HepG2 (cell line): ENCODE results near the gene GPC6. TPM values are rescaled to one million over a fixed set of nuclear protein-coding genes. Genes with fewer than 3 reads are reported as not detected.

Experiments
- ATAC-seq: fragments of 200-7000 bp; cut with Tn5 transposase; 3 replicates; pipeline ENCODE4 v1.9.1; 2020; ENCODE audit warnings: mild to moderate bottlenecking, moderate library complexity
- BruUV-seq: library from RNA; stranded (reverse); fragments of 400-500 nt; replicated peaks from 2 replicates; lab custom pipeline; 2021; lab: Mats Ljungman, UMichigan
- CTCF ChIA-PET: fragments of 300-600 bp; formaldehyde crosslinking; extraction: SDS; loops from one replicate; lab custom pipeline; 2021; ENCODE audit warnings: low total read pairs, inconsistent platforms, low intra/inter-chr PET ratio; lab: Yijun Ruan, JAX
- POLR2A ChIA-PET: fragments of 350-600 bp; sonication (Branson Sonifier 250); formaldehyde crosslinking; loops from one replicate; lab custom pipeline; 2020; ENCODE audit warnings: antibody characterized with exemption, inconsistent platforms; lab: Yijun Ruan, JAX
- DNase-seq: peaks from one replicate; pipeline ENCODE4 v3.0.0-alpha.2; 2015; ENCODE audit warnings: low spot score
- FAIRE-seq: peaks from 3 replicates; lab custom pipeline; 2011; peaks lifted over from hg19 to GRCh38; lab: Jason Lieb, UNC
- H2AFZ ChIP-seq: one replicate; pipeline ENCODE4 v1.6.1; 2011; ENCODE audit warnings: low read length, inconsistent platforms
- H3K27ac ChIP-seq: fragments of 300-600 bp; 3 replicates; pipeline ENCODE4 v1.8.0; 2011; ENCODE audit warnings: mixed run types, mild to moderate bottlenecking, mixed read lengths, low read length, inconsistent platforms; ENCODE audit not compliant: insufficient read depth; ENCODE audit errors: extremely low read length
- H3K27me3 ChIP-seq, 2 experiments: fragments of 200-600 bp in 1 of 2; 2 replicates in 1 of 2; 3 replicates in 1 of 2; pipeline versions ENCODE4 v1.6.0 to v1.8.0; 2011; ENCODE audit warnings: low read length in 2 of 2, mild to moderate bottlenecking in 2 of 2, moderate library complexity in 2 of 2, inconsistent platforms in 1 of 2; ENCODE audit not compliant: insufficient read depth in 2 of 2, control insufficient read depth in 1 of 2
- H3K36me3 ChIP-seq, 2 experiments: fragments of 200-600 bp in 1 of 2; replicated peaks in 1 of 2; 2 replicates in 1 of 2; 3 replicates in 1 of 2; pipeline versions ENCODE4 v1.5.1 to v1.8.0; 2011; ENCODE audit warnings: low read length in 2 of 2, inconsistent platforms in 1 of 2; ENCODE audit not compliant: insufficient read depth in 2 of 2, control insufficient read depth in 1 of 2
- H3K4me1 ChIP-seq: 2 replicates; pipeline ENCODE4 v1.5.1; 2012; ENCODE audit warnings: low read length, inconsistent platforms; ENCODE audit not compliant: insufficient read depth
- H3K4me2 ChIP-seq: 2 replicates; pipeline ENCODE4 v1.6.0; 2011; ENCODE audit warnings: low read depth, low read length, inconsistent platforms
- H3K4me3 ChIP-seq, 3 experiments: fragments of 200-600 bp in 1 of 3; sonication (generic), shearing (Covaris generic) in 1 of 3; replicated peaks in 1 of 3; 2 replicates each; pipeline ENCODE4 v1.5.1; 2011 to 2016; ENCODE audit warnings: low read length in 3 of 3, inconsistent platforms in 2 of 3, low read depth in 2 of 3, mild to moderate bottlenecking in 2 of 3, control low read depth in 1 of 3, mixed read lengths in 1 of 3; ENCODE audit not compliant: insufficient read depth in 1 of 3
- H3K79me2 ChIP-seq: one replicate; pipeline ENCODE4 v1.6.1; 2011; ENCODE audit warnings: low read length, inconsistent platforms; ENCODE audit not compliant: insufficient read depth
- H3K9ac ChIP-seq: 2 replicates; pipeline ENCODE4 v1.6.0; 2011; ENCODE audit warnings: mild to moderate bottlenecking, low read depth, low read length, inconsistent platforms; ENCODE audit not compliant: insufficient read depth
- H3K9me3 ChIP-seq: 2 replicates; pipeline ENCODE4 v1.5.1; 2012; ENCODE audit warnings: mild to moderate bottlenecking, low read length
- H4K20me1 ChIP-seq: 2 replicates; pipeline ENCODE4 v1.6.0; 2011; ENCODE audit warnings: inconsistent platforms, mild to moderate bottlenecking, low read length, moderate library complexity; ENCODE audit not compliant: insufficient read depth
- CHD4 ChIP-seq: fragments of 200-600 bp; sonication (generic); IDR thresholded peaks from 2 replicates; pipeline ENCODE4 v1.7.0; 2017; ENCODE audit warnings: mild to moderate bottlenecking, low read length, borderline replicate concordance
- EHMT2 ChIP-seq: fragments of 200-600 bp; sonication (generic); IDR thresholded peaks from 2 replicates; pipeline ENCODE4 v1.7.0; 2017; ENCODE audit warnings: antibody characterized with exemption, low read depth, low read length, borderline replicate concordance
- MAFG ChIP-seq: sonication (generic); formaldehyde crosslinking; IDR thresholded peaks from 2 replicates; pipeline ENCODE4 v1.5.1; 2020; ENCODE audit warnings: mild to moderate bottlenecking, missing genetic modification reagents
- ZNF333 ChIP-seq: sonication (generic); formaldehyde crosslinking; IDR thresholded peaks from 2 replicates; pipeline ENCODE4 v1.4.0; 2020; ENCODE audit warnings: mild to moderate bottlenecking, missing genetic modification reagents, borderline replicate concordance
- WGBS: methylation state at CpG from one replicate; pipeline ENCODE4 v1.1.6; 2017; ENCODE audit warnings: low lambda C conversion rate; 5-methylcytosine and 5-hydroxymethylcytosine counted together
- in situ Hi-C: cut with HindIII; loops from 2 replicates; pipeline ENCODE4 v1.10.0; 2017; ENCODE audit warnings: low pct_unique_long_range_greater_than_20kb; ENCODE audit not compliant: extremely low pct_ligation_motif_present
- intact Hi-C: fragments of 100-400 bp; cut with micrococcal nuclease; formaldehyde crosslinking; loops from one replicate; pipeline ENCODE4 v1.10.0; 2022; ENCODE audit not compliant: unreplicated experiment
- polyA plus RNA-seq, 8 experiments: library from polyadenylated mRNA; depleted of rRNA in 3 of 8; stranded (reverse) in 7 of 8; unstranded in 1 of 8; fragments of >200 nt; fragmentation: Illumina TruSeq in 4 of 8; extraction: Trizol in 4 of 8; gene quantifications; 2 replicates each; pipeline versions ENCODE4 v1.2.1 to v1.2.3, GENCODE V29; 2011 to 2016; ENCODE audit warnings: low read depth in 4 of 8, missing spikeins in 1 of 8, mixed read lengths in 1 of 8; ENCODE audit not compliant: insufficient read depth in 1 of 8
- total RNA-seq, 5 experiments: library from RNA; depleted of rRNA; stranded (reverse); fragments of >200 nt; fragmentation: Illumina TruSeq; extraction: Trizol; gene quantifications; 2 replicates each; pipeline ENCODE4 v1.2.3, GENCODE V29; 2016; ENCODE audit warnings: low read depth in 1 of 5
- TF ChIP-seq, protein P1 (sequence below): IDR thresholded peaks from 2 replicates; pipeline ENCODE4 v1.6.1; 2016; ENCODE audit warnings: low read depth, control low read depth
- TF ChIP-seq, protein P2 (sequence below): sonication (generic); formaldehyde crosslinking; IDR thresholded peaks from 2 replicates; pipeline ENCODE4 v1.5.0; 2020; ENCODE audit warnings: missing genetic modification reagents
- TF ChIP-seq, protein P3 (sequence below): sonication (generic); formaldehyde crosslinking; IDR thresholded peaks from 2 replicates; pipeline ENCODE4 v1.9.0; 2021; ENCODE audit warnings: missing genetic modification reagents, mild to moderate bottlenecking, borderline replicate concordance
- TF ChIP-seq, protein P4 (sequence below): sonication (generic); formaldehyde crosslinking; IDR thresholded peaks from 2 replicates; pipeline ENCODE4 v1.5.1; 2020; ENCODE audit warnings: missing genetic modification reagents, mild to moderate bottlenecking, borderline replicate concordance

Gene GPC6
- total and polyA plus RNA-seq, 2 of the 13 experiments (the other 11 are each of a cell fraction or from before 2014, with no cell fraction given) = 24.5 to 33.9 TPM

DNA sequence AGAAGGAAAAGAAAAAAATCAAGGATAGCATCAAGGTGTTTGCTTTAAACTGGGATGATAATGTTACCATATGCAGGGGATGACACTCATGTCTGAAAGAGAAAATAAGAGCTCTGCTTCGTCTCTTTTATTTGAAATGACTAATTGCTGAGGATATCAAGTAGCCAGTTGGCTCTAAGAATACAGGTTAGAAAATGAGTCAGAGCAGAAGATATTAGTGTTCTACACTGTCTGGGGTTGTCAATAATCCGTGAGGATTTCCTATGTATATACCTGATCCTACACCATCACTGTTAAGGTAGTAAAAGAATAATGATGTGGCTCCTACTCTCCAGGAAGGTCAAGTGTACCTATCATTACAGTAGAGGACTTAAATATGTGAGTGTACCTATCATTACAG, 562.5 kb downstream of the GPC6 start:
- TF ChIP-seq, protein P1, sequence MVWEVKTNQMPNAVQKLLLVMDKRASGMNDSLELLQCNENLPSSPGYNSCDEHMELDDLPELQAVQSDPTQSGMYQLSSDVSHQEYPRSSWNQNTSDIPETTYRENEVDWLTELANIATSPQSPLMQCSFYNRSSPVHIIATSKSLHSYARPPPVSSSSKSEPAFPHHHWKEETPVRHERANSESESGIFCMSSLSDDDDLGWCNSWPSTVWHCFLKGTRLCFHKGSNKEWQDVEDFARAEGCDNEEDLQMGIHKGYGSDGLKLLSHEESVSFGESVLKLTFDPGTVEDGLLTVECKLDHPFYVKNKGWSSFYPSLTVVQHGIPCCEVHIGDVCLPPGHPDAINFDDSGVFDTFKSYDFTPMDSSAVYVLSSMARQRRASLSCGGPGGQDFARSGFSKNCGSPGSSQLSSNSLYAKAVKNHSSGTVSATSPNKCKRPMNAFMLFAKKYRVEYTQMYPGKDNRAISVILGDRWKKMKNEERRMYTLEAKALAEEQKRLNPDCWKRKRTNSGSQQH (CRISPR knock-in tag) = no peak
- TF ChIP-seq, protein P2, sequence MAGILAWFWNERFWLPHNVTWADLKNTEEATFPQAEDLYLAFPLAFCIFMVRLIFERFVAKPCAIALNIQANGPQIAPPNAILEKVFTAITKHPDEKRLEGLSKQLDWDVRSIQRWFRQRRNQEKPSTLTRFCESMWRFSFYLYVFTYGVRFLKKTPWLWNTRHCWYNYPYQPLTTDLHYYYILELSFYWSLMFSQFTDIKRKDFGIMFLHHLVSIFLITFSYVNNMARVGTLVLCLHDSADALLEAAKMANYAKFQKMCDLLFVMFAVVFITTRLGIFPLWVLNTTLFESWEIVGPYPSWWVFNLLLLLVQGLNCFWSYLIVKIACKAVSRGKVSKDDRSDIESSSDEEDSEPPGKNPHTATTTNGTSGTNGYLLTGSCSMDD (CRISPR knock-in tag) = no peak
- TF ChIP-seq, protein P3, sequence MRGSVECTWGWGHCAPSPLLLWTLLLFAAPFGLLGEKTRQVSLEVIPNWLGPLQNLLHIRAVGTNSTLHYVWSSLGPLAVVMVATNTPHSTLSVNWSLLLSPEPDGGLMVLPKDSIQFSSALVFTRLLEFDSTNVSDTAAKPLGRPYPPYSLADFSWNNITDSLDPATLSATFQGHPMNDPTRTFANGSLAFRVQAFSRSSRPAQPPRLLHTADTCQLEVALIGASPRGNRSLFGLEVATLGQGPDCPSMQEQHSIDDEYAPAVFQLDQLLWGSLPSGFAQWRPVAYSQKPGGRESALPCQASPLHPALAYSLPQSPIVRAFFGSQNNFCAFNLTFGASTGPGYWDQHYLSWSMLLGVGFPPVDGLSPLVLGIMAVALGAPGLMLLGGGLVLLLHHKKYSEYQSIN (CRISPR knock-in tag) = no peak
- TF ChIP-seq EHMT2 (no peak), MAFG (no peak), CHD4 (no peak), ZNF333 (no peak)
- TF ChIP-seq, protein P4, sequence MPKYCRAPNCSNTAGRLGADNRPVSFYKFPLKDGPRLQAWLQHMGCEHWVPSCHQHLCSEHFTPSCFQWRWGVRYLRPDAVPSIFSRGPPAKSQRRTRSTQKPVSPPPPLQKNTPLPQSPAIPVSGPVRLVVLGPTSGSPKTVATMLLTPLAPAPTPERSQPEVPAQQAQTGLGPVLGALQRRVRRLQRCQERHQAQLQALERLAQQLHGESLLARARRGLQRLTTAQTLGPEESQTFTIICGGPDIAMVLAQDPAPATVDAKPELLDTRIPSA (CRISPR knock-in tag) = no peak
- Histone ChIP-seq H3K9me3 (no peaks in the 10 kb centered on the region), H4K20me1 (no peaks in the 10 kb centered on the region), H2AFZ (no peak overlapping the region), H3K4me3 (no peak overlapping the region), H3K79me2 (no peaks in the 10 kb centered on the region), H3K27ac (no peak overlapping the region), H3K4me2 (no peak overlapping the region), H3K27me3 (no peaks in the 10 kb centered on the region), H3K9ac (no peak overlapping the region), H3K36me3 (no peaks in the 10 kb centered on the region), H3K4me1 (peaks cover 24% of the 10 kb centered on the region)
- BruUV-seq = no TSS peak
- intact Hi-C loops = no loop called here
- ATAC-seq = no peak
- ChIA-PET CTCF (no interaction called here), POLR2A (no interaction called here)
- no peak for FAIRE-seq
- WGBS = 92% methylated on average over 2 of the region's 2 CpGs
- DNase-seq = no peak
- in situ Hi-C loops = no loop called here
